ENCODE data around the gene PRR5L. TPM values are rescaled to one million over a fixed set of nuclear protein-coding genes. Genes with fewer than 3 reads are reported as not detected.

The PRR5L gene
- total RNA-seq, 1 donor from 2014 or later = 15.7 TPM

GRCh38 chr11:36405585-36406367 is 109.7 kb downstream of the PRR5L start:
- peaks cover 3 to 24% (median 19%) of the 10 kb centered on the region in 3 donors for H3K4me1 ChIP-seq (ENCODE audit: control insufficient read depth in 3 of 3, insufficient read depth in 3 of 3, low read length in 3 of 3)
- no peaks in the 10 kb centered on the region for H3K9me3 ChIP-seq (ENCODE audit: control insufficient read depth in 3 of 3, low read length in 3 of 3)
- no peaks in the 10 kb centered on the region for H3K27me3 ChIP-seq (ENCODE audit: control insufficient read depth in 3 of 3, insufficient read depth in 3 of 3, low read length in 3 of 3)
- H3K9ac ChIP-seq (ENCODE audit: low read depth in 1 of 3, low read length in 3 of 3) = no peak overlapping the region
- H3K4me3 ChIP-seq (ENCODE audit: low read length in 3 of 3) = no peak overlapping the region
- peaks cover 0 to 4% (median 0%) of the 10 kb centered on the region in 3 donors for H3K36me3 ChIP-seq (ENCODE audit: control insufficient read depth in 3 of 3, insufficient read depth in 3 of 3, low read length in 3 of 3)
- H3K27ac ChIP-seq (ENCODE audit: low read depth, low read length) = no peak overlapping the region

- Histone ChIP-seq H3K27ac (ENCODE audit: low read depth, low read length) (no peak overlapping the region), H3K9ac (ENCODE audit: low read depth in 1 of 3, low read length in 3 of 3) (no peak overlapping the region), H3K27me3 (ENCODE audit: control insufficient read depth in 3 of 3, insufficient read depth in 3 of 3, low read length in 3 of 3) (no peaks in the 10 kb centered on the region), H3K4me1 (ENCODE audit: control insufficient read depth in 3 of 3, insufficient read depth in 3 of 3, low read length in 3 of 3) (peaks cover 9 to 33% (median 24%) of the 10 kb centered on the region in 3 donors), H3K9me3 (ENCODE audit: control insufficient read depth in 3 of 3, low read length in 3 of 3) (no peaks in the 10 kb centered on the region), H3K4me3 (ENCODE audit: low read length in 3 of 3) (no peak overlapping the region), H3K36me3 (ENCODE audit: control insufficient read depth in 3 of 3, insufficient read depth in 3 of 3, low read length in 3 of 3) (peaks cover 0 to 4% (median 0%) of the 10 kb centered on the region in 3 donors)
Observed at GRCh38 chr11:36407356-36407755, 111.3 kb downstream of the PRR5L start.

GRCh38 chr11:36408498-36409136 is 112.5 kb downstream of the PRR5L start:
- no peaks in the 10 kb centered on the region for H3K27me3 ChIP-seq (ENCODE audit: control insufficient read depth in 3 of 3, insufficient read depth in 3 of 3, low read length in 3 of 3)
- peaks cover 9 to 33% (median 24%) of the 10 kb centered on the region in 3 donors for H3K4me1 ChIP-seq (ENCODE audit: control insufficient read depth in 3 of 3, insufficient read depth in 3 of 3, low read length in 3 of 3)
- no peak overlapping the region for H3K9ac ChIP-seq (ENCODE audit: low read depth in 1 of 3, low read length in 3 of 3)
- no peak overlapping the region for H3K4me3 ChIP-seq (ENCODE audit: low read length in 3 of 3)
- H3K36me3 ChIP-seq (ENCODE audit: control insufficient read depth in 3 of 3, insufficient read depth in 3 of 3, low read length in 3 of 3) = peaks cover 0 to 4% (median 0%) of the 10 kb centered on the region in 3 donors
- H3K9me3 ChIP-seq (ENCODE audit: control insufficient read depth in 3 of 3, low read length in 3 of 3) = no peaks in the 10 kb centered on the region
- H3K27ac ChIP-seq (ENCODE audit: low read depth, low read length) = no peak overlapping the region

GRCh38 chr11:36409152-36409816 is 113.2 kb downstream of the PRR5L start:
- H3K27me3 ChIP-seq (ENCODE audit: control insufficient read depth in 3 of 3, insufficient read depth in 3 of 3, low read length in 3 of 3) = no peaks in the 10 kb centered on the region
- no peak overlapping the region for H3K27ac ChIP-seq (ENCODE audit: low read depth, low read length)
- no peak overlapping the region for H3K9ac ChIP-seq (ENCODE audit: low read depth in 1 of 3, low read length in 3 of 3)
- H3K36me3 ChIP-seq (ENCODE audit: control insufficient read depth in 3 of 3, insufficient read depth in 3 of 3, low read length in 3 of 3) = peaks cover 0 to 4% (median 0%) of the 10 kb centered on the region in 3 donors
- H3K4me3 ChIP-seq (ENCODE audit: low read length in 3 of 3) = no peak overlapping the region
- H3K9me3 ChIP-seq (ENCODE audit: control insufficient read depth in 3 of 3, low read length in 3 of 3) = no peaks in the 10 kb centered on the region
- H3K4me1 ChIP-seq (ENCODE audit: control insufficient read depth in 3 of 3, insufficient read depth in 3 of 3, low read length in 3 of 3) = peaks cover 9 to 33% (median 24%) of the 10 kb centered on the region in 3 donors

- no peaks in the 10 kb centered on the region for H3K36me3 ChIP-seq (ENCODE audit: control insufficient read depth in 3 of 3, insufficient read depth in 3 of 3, low read length in 3 of 3)
- peaks cover 9 to 33% (median 24%) of the 10 kb centered on the region in 3 donors for H3K4me1 ChIP-seq (ENCODE audit: control insufficient read depth in 3 of 3, insufficient read depth in 3 of 3, low read length in 3 of 3)
- H3K9me3 ChIP-seq (ENCODE audit: control insufficient read depth in 3 of 3, low read length in 3 of 3) = no peaks in the 10 kb centered on the region
- H3K27ac ChIP-seq (ENCODE audit: low read depth, low read length) = no peak overlapping the region
- no peak overlapping the region for H3K4me3 ChIP-seq (ENCODE audit: low read length in 3 of 3)
- H3K27me3 ChIP-seq (ENCODE audit: control insufficient read depth in 3 of 3, insufficient read depth in 3 of 3, low read length in 3 of 3) = no peaks in the 10 kb centered on the region
- no peak overlapping the region for H3K9ac ChIP-seq (ENCODE audit: low read depth in 1 of 3, low read length in 3 of 3)
Observed at GRCh38 chr11:36411202-36411640, 115.1 kb downstream of the PRR5L start.

- peaks cover 9 to 33% (median 24%) of the 10 kb centered on the region in 3 donors for H3K4me1 ChIP-seq (ENCODE audit: control insufficient read depth in 3 of 3, insufficient read depth in 3 of 3, low read length in 3 of 3)
- H3K9me3 ChIP-seq (ENCODE audit: control insufficient read depth in 3 of 3, low read length in 3 of 3) = no peaks in the 10 kb centered on the region
- no peaks in the 10 kb centered on the region for H3K36me3 ChIP-seq (ENCODE audit: control insufficient read depth in 3 of 3, insufficient read depth in 3 of 3, low read length in 3 of 3)
- no peaks in the 10 kb centered on the region for H3K27me3 ChIP-seq (ENCODE audit: control insufficient read depth in 3 of 3, insufficient read depth in 3 of 3, low read length in 3 of 3)
- H3K9ac ChIP-seq (ENCODE audit: low read depth in 1 of 3, low read length in 3 of 3) = no peak overlapping the region
- no peak overlapping the region for H3K4me3 ChIP-seq (ENCODE audit: low read length in 3 of 3)
- H3K27ac ChIP-seq (ENCODE audit: low read depth, low read length) = no peak overlapping the region
Observed at GRCh38 chr11:36412781-36413383, 116.8 kb downstream of the PRR5L start.

- H3K36me3 ChIP-seq (ENCODE audit: control insufficient read depth in 3 of 3, insufficient read depth in 3 of 3, low read length in 3 of 3) = no peaks in the 10 kb centered on the region
Observed at GRCh38 chr11:36417154-36417553, 121.1 kb downstream of the PRR5L start.

GRCh38 chr11:36419791-36420424 is 123.8 kb downstream of the PRR5L start:
- no peaks in the 10 kb centered on the region for H3K9me3 ChIP-seq (ENCODE audit: control insufficient read depth in 3 of 3, low read length in 3 of 3)
- peak overlapping the region; percentile 75 for H3K27ac ChIP-seq (ENCODE audit: low read depth, low read length)
- no peaks in the 10 kb centered on the region for H3K36me3 ChIP-seq (ENCODE audit: control insufficient read depth in 3 of 3, insufficient read depth in 3 of 3, low read length in 3 of 3)

More at GRCh38 chr11:36417154-36417553, 121.1 kb downstream of the PRR5L start:
- Histone ChIP-seq H3K4me3 (ENCODE audit: low read length in 3 of 3) (no peak overlapping the region), H3K27ac (ENCODE audit: low read depth, low read length) (no peak overlapping the region), H3K27me3 (ENCODE audit: control insufficient read depth in 3 of 3, insufficient read depth in 3 of 3, low read length in 3 of 3) (no peaks in the 10 kb centered on the region), H3K9me3 (ENCODE audit: control insufficient read depth in 3 of 3, low read length in 3 of 3) (no peaks in the 10 kb centered on the region), H3K9ac (ENCODE audit: low read depth in 1 of 3, low read length in 3 of 3) (no peak overlapping the region), H3K4me1 (ENCODE audit: control insufficient read depth in 3 of 3, insufficient read depth in 3 of 3, low read length in 3 of 3) (peaks cover 0 to 20% (median 6%) of the 10 kb centered on the region in 3 donors)

GRCh38 chr11:36421546-36422155 is 125.6 kb downstream of the PRR5L start:
- H3K4me3 ChIP-seq (ENCODE audit: low read length in 3 of 3) = no peak overlapping the region
- H3K27ac ChIP-seq (ENCODE audit: low read depth, low read length) = peak overlapping the region; percentile 75
- H3K9ac ChIP-seq (ENCODE audit: low read depth in 1 of 3, low read length in 3 of 3) = no peak overlapping the region
- H3K4me1 ChIP-seq (ENCODE audit: control insufficient read depth in 3 of 3, insufficient read depth in 3 of 3, low read length in 3 of 3) = peaks cover 2 to 36% (median 10%) of the 10 kb centered on the region in 3 donors
- H3K36me3 ChIP-seq (ENCODE audit: control insufficient read depth in 3 of 3, insufficient read depth in 3 of 3, low read length in 3 of 3) = no peaks in the 10 kb centered on the region
- H3K27me3 ChIP-seq (ENCODE audit: control insufficient read depth in 3 of 3, insufficient read depth in 3 of 3, low read length in 3 of 3) = no peaks in the 10 kb centered on the region
- no peaks in the 10 kb centered on the region for H3K9me3 ChIP-seq (ENCODE audit: control insufficient read depth in 3 of 3, low read length in 3 of 3)

More at GRCh38 chr11:36419791-36420424, 123.8 kb downstream of the PRR5L start:
- H3K9ac ChIP-seq (ENCODE audit: low read depth in 1 of 3, low read length in 3 of 3) = peak overlapping the region in 1 of 3 donors; percentile 28
- H3K4me3 ChIP-seq (ENCODE audit: low read length in 3 of 3) = no peak overlapping the region
- H3K4me1 ChIP-seq (ENCODE audit: control insufficient read depth in 3 of 3, insufficient read depth in 3 of 3, low read length in 3 of 3) = peaks cover 0 to 20% (median 9%) of the 10 kb centered on the region in 3 donors
- no peaks in the 10 kb centered on the region for H3K27me3 ChIP-seq (ENCODE audit: control insufficient read depth in 3 of 3, insufficient read depth in 3 of 3, low read length in 3 of 3)
